ENCODE measurements around the gene ASTE1.

Gene ASTE1

GRCh38 chr3:130992344-130992743 lies 34.3 kb downstream of the ASTE1 start:
- TF ChIP-seq CTCF (conservative IDR thresholded peaks at IDR 0.05; ENCODE audit: low read length), result no peak
- no peak for TF ChIP-seq EZH2phosphoT487 (IDR thresholded peaks at IDR 0.05; ENCODE audit: borderline replicate concordance)
- Histone ChIP-seq H3K4me2 (ENCODE audit: low read depth, low read length, poor library complexity, severe bottlenecking) (no peak overlapping the region), H3K9me2 (replicated peaks; ENCODE audit: low read depth, low read length) (no peaks in the 10 kb centered on the region), H3K9me3 (ENCODE audit: insufficient read depth, low read depth, low read length) (no peaks in the 10 kb centered on the region), H3K9ac (ENCODE audit: low read depth, low read length, poor library complexity, severe bottlenecking) (no peak overlapping the region), H3F3A (ENCODE audit: low read depth) (0 out of 2 replicates have a peak, but pooled peaks cover 5% of the 10 kb centered on the region), H3K4me3 (ENCODE audit: low read length, poor library complexity, severe bottlenecking) (no peak overlapping the region), H3K36me3 (ENCODE audit: insufficient read depth, low read length) (peaks cover 47% of the 10 kb centered on the region; the same call in 1 of the 2 replicates), H2AFZ (ENCODE audit: low read length) (no peak overlapping the region), H3K4me1 (ENCODE audit: insufficient read depth, low read length, poor library complexity, severe bottlenecking) (peaks cover 35% of the 10 kb centered on the region), H3K27me3 (ENCODE audit: insufficient read depth, low read length, poor library complexity, severe bottlenecking) (no peaks in the 10 kb centered on the region), H3K79me2 (ENCODE audit: insufficient read depth, low read length) (peaks cover 3% of the 10 kb centered on the region), H4K20me1 (ENCODE audit: insufficient read depth, low read length, poor library complexity, severe bottlenecking) (no peaks in the 10 kb centered on the region)

GRCh38 chr3:130991126-130991525 lies 35.5 kb downstream of the ASTE1 start:
- H3K9me3 ChIP-seq (ENCODE audit: insufficient read depth, low read depth, low read length), result no peaks in the 10 kb centered on the region
- H3K9me2 ChIP-seq (replicated peaks; ENCODE audit: low read depth, low read length), result no peaks in the 10 kb centered on the region
- no peak overlapping the region for H2AFZ ChIP-seq (ENCODE audit: low read length)
- H3K36me3 ChIP-seq (ENCODE audit: insufficient read depth, low read length), result peaks cover 35% of the 10 kb centered on the region; the same call in 1 of the 2 replicates
- peaks cover 37% of the 10 kb centered on the region for H3K4me1 ChIP-seq (ENCODE audit: insufficient read depth, low read length, poor library complexity, severe bottlenecking)
- 0 out of 2 replicates have a peak, but pooled peaks cover 5% of the 10 kb centered on the region for H3F3A ChIP-seq (ENCODE audit: low read depth)
- no peaks in the 10 kb centered on the region for H3K27me3 ChIP-seq (ENCODE audit: insufficient read depth, low read length, poor library complexity, severe bottlenecking)
- H3K79me2 ChIP-seq (ENCODE audit: insufficient read depth, low read length), result peaks cover 3% of the 10 kb centered on the region
- H3K4me2 ChIP-seq (ENCODE audit: low read depth, low read length, poor library complexity, severe bottlenecking), result no peak overlapping the region
- H3K4me3 ChIP-seq (ENCODE audit: low read length, poor library complexity, severe bottlenecking), result no peak overlapping the region
- H3K9ac ChIP-seq (ENCODE audit: low read depth, low read length, poor library complexity, severe bottlenecking), result no peak overlapping the region
- TF ChIP-seq CTCF (conservative IDR thresholded peaks at IDR 0.05; ENCODE audit: low read length) (no peak), EZH2phosphoT487 (IDR thresholded peaks at IDR 0.05; ENCODE audit: borderline replicate concordance) (no peak)
- H4K20me1 ChIP-seq (ENCODE audit: insufficient read depth, low read length, poor library complexity, severe bottlenecking), result no peaks in the 10 kb centered on the region

DNA sequence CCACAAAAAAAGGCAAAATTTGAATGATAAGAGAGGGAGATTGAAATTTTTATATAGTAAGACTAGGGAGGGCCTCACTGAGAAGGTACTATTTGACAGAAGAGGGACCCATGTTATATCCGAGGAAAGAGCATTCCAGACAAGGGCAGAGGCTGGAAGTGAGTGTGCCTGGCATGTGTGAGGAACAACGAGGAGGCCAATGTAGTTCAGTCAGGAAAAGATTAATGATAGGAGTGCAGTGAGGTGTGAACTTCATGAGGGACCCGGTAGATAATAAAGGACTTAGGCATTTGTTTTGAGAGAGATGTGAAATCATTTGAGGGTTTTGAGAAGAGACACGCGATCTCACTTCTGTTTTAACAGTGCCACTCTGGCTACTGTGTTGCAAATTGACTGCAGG lies 36.3 kb downstream of the ASTE1 start:
- no peak overlapping the region for H3K4me2 ChIP-seq (ENCODE audit: low read depth, low read length, poor library complexity, severe bottlenecking)
- TF ChIP-seq CTCF (conservative IDR thresholded peaks at IDR 0.05; ENCODE audit: low read length) (no peak), EZH2phosphoT487 (IDR thresholded peaks at IDR 0.05; ENCODE audit: borderline replicate concordance) (no peak)
- 0 out of 2 replicates have a peak, but pooled peaks cover 5% of the 10 kb centered on the region for H3F3A ChIP-seq (ENCODE audit: low read depth)
- no peak overlapping the region for H3K4me3 ChIP-seq (ENCODE audit: low read length, poor library complexity, severe bottlenecking)
- H3K9ac ChIP-seq (ENCODE audit: low read depth, low read length, poor library complexity, severe bottlenecking), result no peak overlapping the region
- H4K20me1 ChIP-seq (ENCODE audit: insufficient read depth, low read length, poor library complexity, severe bottlenecking), result no peaks in the 10 kb centered on the region
- H3K4me1 ChIP-seq (ENCODE audit: insufficient read depth, low read length, poor library complexity, severe bottlenecking), result peaks cover 37% of the 10 kb centered on the region
- no peak overlapping the region for H2AFZ ChIP-seq (ENCODE audit: low read length)
- no peaks in the 10 kb centered on the region for H3K27me3 ChIP-seq (ENCODE audit: insufficient read depth, low read length, poor library complexity, severe bottlenecking)
- no peaks in the 10 kb centered on the region for H3K9me3 ChIP-seq (ENCODE audit: insufficient read depth, low read depth, low read length)
- H3K79me2 ChIP-seq (ENCODE audit: insufficient read depth, low read length), result peaks cover 3% of the 10 kb centered on the region
- no peaks in the 10 kb centered on the region for H3K9me2 ChIP-seq (replicated peaks; ENCODE audit: low read depth, low read length)
- H3K36me3 ChIP-seq (ENCODE audit: insufficient read depth, low read length), result peaks cover 27% of the 10 kb centered on the region; the same call in 1 of the 2 replicates
